DND-41 (cell line): ENCODE measurements around the gene KDM6B.

Experiments used
- ATAC-seq: fragments of 200-7000 bp; cut with Tn5 transposase; 3 replicates; pipeline ENCODE4 v1.9.1; 2021; ENCODE audit warnings: low read depth; ENCODE audit not compliant: insufficient read depth
- DNase-seq: peaks from one replicate; pipeline ENCODE4 v3.0.0-alpha.2; 2020
- H2AFZ ChIP-seq: 2 replicates; pipeline ENCODE4 v1.6.0; 2012; ENCODE audit warnings: low read depth, low read length
- H3K27ac ChIP-seq: 2 replicates; pipeline ENCODE4 v1.5.1; 2012; ENCODE audit warnings: low read length, inconsistent platforms
- H3K27me3 ChIP-seq: fragments of 200-600 bp; sonication (generic); 2 replicates; pipeline ENCODE4 v1.6.0; 2012; ENCODE audit warnings: low read length, mild to moderate bottlenecking, inconsistent platforms; ENCODE audit not compliant: insufficient read depth, poor library complexity
- H3K36me3 ChIP-seq: 2 replicates; pipeline ENCODE4 v1.5.1; 2012; ENCODE audit warnings: low read length, inconsistent platforms; ENCODE audit not compliant: insufficient read depth
- H3K4me1 ChIP-seq: 2 replicates; pipeline ENCODE4 v1.5.1; 2012; ENCODE audit warnings: mild to moderate bottlenecking, low read length; ENCODE audit not compliant: insufficient read depth
- H3K4me2 ChIP-seq: 2 replicates; pipeline ENCODE4 v1.6.0; 2012; ENCODE audit warnings: mild to moderate bottlenecking, moderate library complexity, low read length, inconsistent platforms; ENCODE audit not compliant: insufficient read depth
- H3K4me3 ChIP-seq, 2 experiments: fragments of 200-600 bp in 1 of 2; shearing (Covaris generic) in 1 of 2; 2 replicates each; pipeline ENCODE4 v1.5.1; 2012 to 2016; ENCODE audit warnings: inconsistent platforms in 2 of 2, low read length in 2 of 2, mild to moderate bottlenecking in 2 of 2, low read depth in 1 of 2, moderate library complexity in 1 of 2
- H3K79me2 ChIP-seq: 2 replicates; pipeline ENCODE4 v1.6.0; 2012; ENCODE audit warnings: low read length, inconsistent platforms; ENCODE audit not compliant: insufficient read depth
- H3K9ac ChIP-seq: 2 replicates; pipeline ENCODE4 v1.6.0; 2012; ENCODE audit warnings: low read depth, mild to moderate bottlenecking, inconsistent platforms, low read length, moderate library complexity
- H3K9me3 ChIP-seq: 2 replicates; pipeline ENCODE4 v1.5.1; 2012; ENCODE audit warnings: low read length, moderate library complexity, mild to moderate bottlenecking, inconsistent platforms; ENCODE audit not compliant: insufficient read depth, severe bottlenecking
- H4K20me1 ChIP-seq: 2 replicates; pipeline ENCODE4 v1.6.0; 2012; ENCODE audit warnings: low read length; ENCODE audit not compliant: insufficient read depth
- CTCF ChIP-seq: IDR thresholded peaks from 2 replicates; pipeline ENCODE4 v1.5.1; 2012; ENCODE audit warnings: borderline replicate concordance, low read length, moderate library complexity, mild to moderate bottlenecking; ENCODE audit not compliant: poor library complexity, severe bottlenecking; ENCODE audit errors: extremely low read depth
- EZH2 ChIP-seq: IDR thresholded peaks from 3 replicates; pipeline ENCODE4 v1.6.1; 2012; ENCODE audit warnings: borderline replicate concordance, low read depth, mild to moderate bottlenecking, moderate library complexity, low read length, inconsistent platforms; ENCODE audit not compliant: severe bottlenecking

Gene KDM6B

GRCh38 chr17:7833795-7834541 is at the start of gene KDM6B:
TSS of gene KDM6B (plus strand) at chr17:7834217. CDS start at chr17:7845555, 11,338 bp downstream.
- Histone ChIP-seq H2AFZ (peak within 1 kb of the TSS; percentile 73), H3K9me3 (no peaks in the 10 kb centered on the region), H4K20me1 (peaks cover 7% of the 10 kb centered on the region), H3K36me3 (no peaks in the 10 kb centered on the region), H3K27me3 (peaks cover 32% of the 10 kb centered on the region), H3K9ac (peak within 1 kb of the TSS; percentile 44), H3K4me3 (peak within 1 kb of the TSS; percentile 21 to 66), H3K4me2 (peak within 1 kb of the TSS; percentile 90), H3K4me1 (peaks cover 58% of the 10 kb centered on the region), H3K27ac (peak within 1 kb of the TSS; percentile 73), H3K79me2 (no peaks in the 10 kb centered on the region)
- TF ChIP-seq EZH2 (no peak), CTCF (no peak)
- DNase-seq (peak; percentile 85), ATAC-seq (peak; percentile 62)

- Histone ChIP-seq H3K4me3 (no peak overlapping the region), H3K4me2 (no peak overlapping the region), H3K27ac (no peak overlapping the region), H3K9me3 (no peaks in the 10 kb centered on the region), H3K9ac (no peak overlapping the region), H2AFZ (no peak overlapping the region), H3K79me2 (no peaks in the 10 kb centered on the region), H4K20me1 (no peaks in the 10 kb centered on the region; the same call in 1 of the 2 replicates), H3K4me1 (no peaks in the 10 kb centered on the region), H3K36me3 (no peaks in the 10 kb centered on the region), H3K27me3 (peaks cover 9% of the 10 kb centered on the region)
- no peak for DNase-seq
- TF ChIP-seq CTCF, result no peak
- no peak for TF ChIP-seq EZH2
- ATAC-seq, result no peak
Measured at GRCh38 chr17:7786866-7787265, 47.2 kb upstream of the KDM6B start.

GRCh38 chr17:7789131-7789530 is 44.9 kb upstream of the KDM6B start:
- Histone ChIP-seq H2AFZ (no peak overlapping the region), H3K36me3 (no peaks in the 10 kb centered on the region), H3K27me3 (no peaks in the 10 kb centered on the region), H3K9me3 (no peaks in the 10 kb centered on the region), H3K4me1 (no peaks in the 10 kb centered on the region), H3K4me3 (no peak overlapping the region), H3K27ac (no peak overlapping the region), H3K4me2 (no peak overlapping the region), H3K79me2 (no peaks in the 10 kb centered on the region), H4K20me1 (no peaks in the 10 kb centered on the region; the same call in 1 of the 2 replicates), H3K9ac (no peak overlapping the region)
- no peak for ATAC-seq
- TF ChIP-seq EZH2 (no peak), CTCF (no peak)
- DNase-seq, result no peak
